Effector CD4-positive, alpha-beta T cell (primary cell): Measurements from ENCODE around the gene CCDC146.
"Not testable (repeated sequence)": the region's sequence is repeated elsewhere in the genome, so short reads cannot be mapped to it uniquely, and the experiment has no call there.

ENCODE experiments used
- DNase-seq: peaks from one replicate; pipeline ENCODE4 v3.0.0-alpha.2; 2020

CCDC146 gene

GRCh38 chr7:77202481-77202976, 80.1 kb downstream of the CCDC146 start:
- no peak for DNase-seq

DNA sequence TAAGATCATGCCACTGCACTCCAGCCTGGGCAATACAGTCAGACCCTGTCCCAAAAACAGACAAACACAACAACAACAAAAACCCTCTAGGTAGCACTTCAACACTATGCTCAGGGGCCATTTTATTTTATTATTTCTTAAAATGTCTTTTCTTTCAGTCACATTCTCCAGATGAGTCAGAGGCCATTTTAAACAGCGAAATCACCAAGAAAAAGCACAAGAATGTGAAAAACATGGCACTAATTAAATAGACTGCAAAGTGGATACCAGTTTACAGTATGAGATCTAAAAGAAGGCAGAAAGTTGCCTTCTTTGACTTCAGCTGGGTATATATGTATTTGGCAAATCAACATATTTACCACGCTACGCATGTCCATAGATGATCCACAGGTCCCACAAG, 83.3 kb downstream of the CCDC146 start:
- DNase-seq: no peak

DNA sequence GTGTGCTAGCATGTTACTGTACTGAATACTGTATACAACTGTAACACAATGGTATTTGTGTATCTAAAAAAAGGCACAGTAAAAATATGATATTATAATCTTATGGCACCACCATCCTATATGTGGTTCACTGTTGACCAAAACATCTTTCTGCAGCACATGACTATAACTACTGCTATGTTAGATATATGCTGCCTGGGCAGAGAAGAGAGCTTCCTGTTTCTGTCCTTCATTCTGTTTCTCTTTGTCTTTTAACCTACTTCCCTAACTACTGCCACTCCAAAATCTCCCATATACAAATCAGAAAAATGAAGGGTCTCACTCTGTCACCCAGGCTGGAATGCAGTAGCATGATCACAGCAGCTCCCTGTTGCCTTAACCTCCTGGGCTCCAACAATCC, 86.0 kb downstream of the CCDC146 start:
- DNase-seq: no peak

GRCh38 chr7:77209479-77210139, 87.2 kb downstream of the CCDC146 start:
- no peak for DNase-seq

- DNase-seq: no peak
Measured at GRCh38 chr7:77216181-77216845, 93.9 kb downstream of the CCDC146 start.

DNA sequence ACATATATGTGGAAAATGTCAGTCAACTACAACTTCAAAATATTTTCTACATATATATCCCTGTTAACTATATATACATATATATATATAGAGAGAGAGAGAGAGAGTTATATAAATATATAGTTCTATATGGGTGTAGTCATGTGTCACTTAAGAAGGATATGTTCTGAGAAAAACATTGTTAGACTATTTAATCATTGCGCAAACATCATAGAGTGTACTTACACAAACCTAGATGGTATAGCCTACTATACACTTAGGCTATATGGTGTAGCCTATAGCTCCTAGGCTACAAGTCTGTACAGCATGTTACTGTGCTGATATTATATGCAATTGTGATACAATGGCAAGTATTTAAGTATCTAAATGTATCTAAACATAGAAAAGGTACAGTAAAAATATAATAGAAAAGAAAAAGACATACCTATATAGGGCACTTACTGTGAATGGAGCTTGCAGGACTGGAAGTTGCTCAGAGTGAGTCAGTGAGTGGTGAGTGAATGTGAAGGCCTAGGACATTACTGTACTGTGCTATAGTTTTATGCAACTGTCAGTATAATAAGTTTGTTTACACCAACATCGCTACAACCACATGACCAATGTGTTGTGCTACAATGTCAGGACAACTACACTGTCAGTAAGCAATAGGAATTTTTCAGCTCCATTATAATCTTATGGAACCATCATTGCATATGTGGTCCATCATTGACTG, 95.2 kb downstream of the CCDC146 start:
- DNase-seq: no peak

DNA sequence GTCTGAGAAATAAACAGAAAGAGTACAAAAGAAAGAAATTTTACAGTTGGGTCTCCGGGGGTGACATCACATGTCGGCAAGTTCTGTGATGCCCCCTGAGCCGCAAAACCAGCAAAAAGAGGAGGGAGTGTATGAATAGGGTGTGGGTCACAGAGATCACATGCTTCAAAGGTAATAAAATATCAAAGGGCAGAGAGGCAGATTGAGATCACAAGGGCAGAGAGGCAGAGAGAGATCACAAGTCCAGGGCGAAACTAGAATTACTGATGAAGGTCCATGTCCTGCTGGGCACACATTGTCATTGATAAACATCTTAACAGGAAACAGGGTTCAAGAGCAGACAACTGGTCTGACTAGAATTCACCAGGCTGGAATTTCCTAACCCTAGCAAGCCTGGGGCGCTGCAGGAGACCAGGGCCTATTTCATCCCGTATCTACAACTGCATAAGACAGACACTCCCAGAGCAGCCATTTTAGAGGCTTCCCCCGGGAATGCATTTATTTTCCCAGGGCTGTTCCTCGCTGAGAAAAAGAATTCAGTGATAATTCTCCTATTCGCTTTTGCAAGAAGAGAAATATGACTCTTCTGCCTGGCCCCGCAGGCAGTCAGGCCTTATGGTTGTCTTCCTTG, 97.4 kb downstream of the CCDC146 start:
- not testable (repeated sequence) for DNase-seq

GRCh38 chr7:77222065-77222464, 99.7 kb downstream of the CCDC146 start:
- DNase-seq: no peak

GRCh38 chr7:77222819-77223218, 100.4 kb downstream of the CCDC146 start:
- no peak for DNase-seq

GRCh38 chr7:77223261-77223660, 100.8 kb downstream of the CCDC146 start:
- DNase-seq: no peak

DNA sequence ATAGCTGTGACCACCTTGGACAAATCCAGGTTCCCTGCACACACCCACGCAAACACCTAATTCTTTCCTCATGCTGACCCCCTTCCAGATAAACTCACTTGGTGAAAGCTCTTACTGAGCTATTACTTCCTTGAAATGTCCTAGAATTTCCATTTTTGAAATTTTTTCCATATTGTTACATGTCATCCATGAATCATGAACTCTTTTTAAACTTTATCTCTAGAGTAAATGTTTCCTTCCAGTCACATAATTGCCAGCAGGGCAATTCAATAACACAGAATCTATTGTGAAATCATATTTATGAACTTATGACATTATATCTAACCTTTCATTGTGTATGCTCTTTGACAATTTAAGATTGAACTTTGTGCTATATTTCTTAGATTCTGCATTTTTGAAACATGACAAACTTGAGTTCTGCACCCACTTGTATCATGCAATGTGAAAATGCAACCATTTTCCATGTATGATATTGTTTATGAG, 104.0 kb downstream of the CCDC146 start:
- no peak for DNase-seq

DNA sequence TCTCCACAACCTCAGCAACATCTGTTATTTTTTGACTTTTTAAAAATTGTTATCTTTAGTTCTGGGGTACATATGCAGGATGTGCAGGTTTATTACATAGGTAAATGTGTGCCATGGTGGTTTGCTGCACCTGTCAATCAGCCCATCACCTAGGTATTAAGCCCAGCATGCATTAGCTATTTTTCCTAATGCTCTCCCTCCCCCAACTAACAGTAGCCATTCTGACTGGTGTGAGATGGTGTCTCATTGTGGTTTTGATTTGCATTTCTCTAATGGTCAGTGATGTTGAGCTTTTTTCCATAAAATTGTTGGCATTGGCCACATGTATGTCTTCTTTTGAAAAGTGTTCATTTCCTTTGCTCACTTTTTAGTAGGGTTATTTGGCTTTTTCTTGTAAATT, 106.4 kb downstream of the CCDC146 start:
- DNase-seq: not testable (repeated sequence)

- DNase-seq: no peak
Measured at GRCh38 chr7:77232467-77232866, 110.1 kb downstream of the CCDC146 start.

DNA sequence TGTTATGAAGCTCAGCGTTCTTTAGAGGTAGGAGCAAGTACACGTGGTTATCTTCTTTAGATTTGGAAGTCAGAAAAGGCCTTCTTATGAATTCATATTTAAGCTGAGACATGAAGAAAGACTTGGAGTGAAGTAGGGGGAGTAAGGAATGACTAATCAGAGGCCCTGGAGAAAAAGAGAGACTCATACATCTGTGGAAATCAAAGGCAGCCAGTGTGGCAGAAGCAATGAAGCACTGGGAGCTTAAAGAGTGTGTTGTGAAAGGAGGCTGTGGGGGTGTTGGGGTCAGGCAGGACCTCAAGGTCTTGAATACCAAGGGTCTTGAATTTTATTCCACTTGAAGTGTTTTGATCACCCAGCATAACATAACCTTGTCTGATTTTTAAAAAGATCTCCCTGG, 112.9 kb downstream of the CCDC146 start:
- no peak for DNase-seq

DNA sequence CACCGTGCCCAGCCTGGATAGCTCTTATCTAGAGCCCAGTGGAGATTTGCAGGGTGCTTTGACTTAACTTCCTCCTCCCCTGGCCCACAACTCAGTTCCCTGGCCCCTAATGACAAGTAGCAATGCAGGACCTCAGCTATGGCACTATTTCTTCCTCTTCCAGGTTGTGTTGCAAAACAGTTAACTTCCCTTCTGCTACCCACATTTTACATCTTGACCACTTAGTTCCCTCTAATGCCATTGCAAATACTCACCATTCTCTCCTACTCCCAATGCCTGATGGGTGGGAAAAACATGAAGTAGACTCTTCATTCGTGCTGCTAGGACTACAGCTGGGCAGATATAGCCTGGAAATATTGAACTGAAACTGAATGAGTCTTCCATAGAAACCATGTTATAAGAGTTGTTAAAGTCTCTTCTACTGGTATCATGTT, 116.3 kb downstream of the CCDC146 start:
- DNase-seq: no peak

- no peak for DNase-seq
Measured at GRCh38 chr7:77239471-77239870, 117.1 kb downstream of the CCDC146 start.

DNA sequence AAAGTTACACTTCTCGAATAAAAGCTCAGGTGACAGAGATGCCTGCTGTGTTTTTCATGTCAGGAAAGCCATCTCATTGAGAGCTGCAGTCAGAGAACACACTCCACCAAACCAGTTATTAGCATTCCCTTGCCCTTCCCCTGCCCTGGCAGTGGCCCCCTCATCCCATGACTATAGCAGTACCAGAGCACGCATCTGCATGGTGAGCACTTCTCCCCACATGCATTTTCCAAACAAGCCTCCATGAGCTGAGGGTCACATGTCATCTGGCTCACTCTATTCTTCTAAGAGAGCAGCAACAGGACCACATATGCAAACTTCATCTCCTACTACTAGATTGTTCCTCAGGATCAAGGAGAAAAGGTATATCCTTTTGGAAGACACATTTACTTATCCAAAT, 119.7 kb downstream of the CCDC146 start:
- DNase-seq: no peak

DNA sequence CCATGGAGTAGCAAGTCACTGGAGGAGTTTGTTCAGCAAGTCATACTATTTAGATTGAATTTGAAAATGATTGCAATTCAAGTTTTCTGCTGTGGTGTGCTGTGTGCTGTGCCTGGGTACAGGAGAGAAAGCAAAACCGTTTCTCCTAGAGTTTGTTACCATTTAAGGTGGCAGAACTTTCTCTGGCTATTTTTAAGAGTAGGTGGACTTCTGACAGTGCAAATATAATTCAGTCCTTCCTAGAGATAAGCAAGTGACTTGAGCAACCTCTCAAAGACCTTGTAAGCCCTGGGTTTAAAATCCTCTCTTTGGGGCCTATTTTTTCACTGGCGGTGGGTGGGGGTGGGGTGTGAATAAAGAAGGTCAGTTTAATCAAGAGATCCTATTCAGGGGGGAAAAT, 120.1 kb downstream of the CCDC146 start:
- DNase-seq: no peak

- no peak for DNase-seq
Measured at GRCh38 chr7:77244222-77244934, 122.0 kb downstream of the CCDC146 start.

DNA sequence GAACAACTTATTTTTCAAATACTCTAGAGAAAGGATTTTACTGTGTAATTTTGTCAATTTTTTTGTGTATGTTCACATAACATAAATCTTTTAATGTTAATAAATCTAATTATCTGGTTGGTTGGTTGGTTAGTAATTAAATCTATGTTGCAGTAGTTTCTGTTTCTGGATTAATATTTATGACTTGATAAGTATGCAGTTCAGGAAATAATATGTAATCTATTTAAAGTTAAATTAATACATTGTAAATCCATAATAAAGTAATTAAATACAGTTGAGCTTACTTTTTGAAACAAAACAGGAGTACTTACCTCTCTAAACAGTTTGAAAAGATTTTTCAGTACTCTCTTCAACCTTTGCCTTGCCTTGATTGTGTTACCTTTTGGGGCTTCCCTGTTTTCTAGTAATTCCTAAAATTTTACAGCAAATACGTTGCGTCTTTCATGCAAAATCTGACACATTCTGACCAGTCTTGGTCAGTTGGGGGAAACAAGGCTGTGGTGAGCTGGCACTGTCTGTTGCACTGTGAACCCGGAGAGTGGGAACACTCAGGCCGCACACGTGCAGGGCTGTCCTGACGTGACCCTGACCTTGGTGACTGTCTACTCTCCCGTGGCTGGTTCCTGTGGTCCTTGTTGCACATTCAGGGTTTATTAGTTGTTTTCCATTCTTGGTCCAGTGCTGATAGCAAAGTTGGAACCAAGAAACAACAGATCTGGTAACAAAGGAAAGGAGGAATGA, 122.8 kb downstream of the CCDC146 start:
- no peak for DNase-seq

- no peak for DNase-seq
Measured at GRCh38 chr7:77246026-77246640, 123.7 kb downstream of the CCDC146 start.
